HepG2 (cell line): ENCODE results near the gene PLEKHA6. TPM values are rescaled to one million over a fixed set of nuclear protein-coding genes. Genes with fewer than 3 reads are reported as not detected.

Source experiments
- ATAC-seq: fragments of 200-7000 bp; cut with Tn5 transposase; 3 replicates; pipeline ENCODE4 v1.9.1; 2020; ENCODE audit warnings: mild to moderate bottlenecking, moderate library complexity
- BruUV-seq: library from RNA; stranded (reverse); fragments of 400-500 nt; replicated peaks from 2 replicates; lab custom pipeline; 2021; lab: Mats Ljungman, UMichigan
- CTCF ChIA-PET: fragments of 300-600 bp; formaldehyde crosslinking; extraction: SDS; loops from one replicate; lab custom pipeline; 2021; ENCODE audit warnings: low total read pairs, inconsistent platforms, low intra/inter-chr PET ratio; lab: Yijun Ruan, JAX
- POLR2A ChIA-PET: fragments of 350-600 bp; sonication (Branson Sonifier 250); formaldehyde crosslinking; loops from one replicate; lab custom pipeline; 2020; ENCODE audit warnings: antibody characterized with exemption, inconsistent platforms; lab: Yijun Ruan, JAX
- DNase-seq: peaks from one replicate; pipeline ENCODE4 v3.0.0-alpha.2; 2015; ENCODE audit warnings: low spot score
- FAIRE-seq: peaks from 3 replicates; lab custom pipeline; 2011; peaks lifted over from hg19 to GRCh38; lab: Jason Lieb, UNC
- H2AFZ ChIP-seq: one replicate; pipeline ENCODE4 v1.6.1; 2011; ENCODE audit warnings: low read length, inconsistent platforms
- H3K27ac ChIP-seq: fragments of 300-600 bp; 3 replicates; pipeline ENCODE4 v1.8.0; 2011; ENCODE audit warnings: mixed run types, mild to moderate bottlenecking, mixed read lengths, low read length, inconsistent platforms; ENCODE audit not compliant: insufficient read depth; ENCODE audit errors: extremely low read length
- H3K27me3 ChIP-seq, 2 experiments: fragments of 200-600 bp in 1 of 2; 2 replicates in 1 of 2; 3 replicates in 1 of 2; pipeline versions ENCODE4 v1.6.0 to v1.8.0; 2011; ENCODE audit warnings: low read length in 2 of 2, mild to moderate bottlenecking in 2 of 2, moderate library complexity in 2 of 2, inconsistent platforms in 1 of 2; ENCODE audit not compliant: insufficient read depth in 2 of 2, control insufficient read depth in 1 of 2
- H3K36me3 ChIP-seq, 2 experiments: fragments of 200-600 bp in 1 of 2; replicated peaks in 1 of 2; 2 replicates in 1 of 2; 3 replicates in 1 of 2; pipeline versions ENCODE4 v1.5.1 to v1.8.0; 2011; ENCODE audit warnings: low read length in 2 of 2, inconsistent platforms in 1 of 2; ENCODE audit not compliant: insufficient read depth in 2 of 2, control insufficient read depth in 1 of 2
- H3K4me1 ChIP-seq: 2 replicates; pipeline ENCODE4 v1.5.1; 2012; ENCODE audit warnings: low read length, inconsistent platforms; ENCODE audit not compliant: insufficient read depth
- H3K4me2 ChIP-seq: 2 replicates; pipeline ENCODE4 v1.6.0; 2011; ENCODE audit warnings: low read depth, low read length, inconsistent platforms
- H3K4me3 ChIP-seq, 3 experiments: fragments of 200-600 bp in 1 of 3; sonication (generic), shearing (Covaris generic) in 1 of 3; replicated peaks in 1 of 3; 2 replicates each; pipeline ENCODE4 v1.5.1; 2011 to 2016; ENCODE audit warnings: low read length in 3 of 3, inconsistent platforms in 2 of 3, low read depth in 2 of 3, mild to moderate bottlenecking in 2 of 3, control low read depth in 1 of 3, mixed read lengths in 1 of 3; ENCODE audit not compliant: insufficient read depth in 1 of 3
- H3K79me2 ChIP-seq: one replicate; pipeline ENCODE4 v1.6.1; 2011; ENCODE audit warnings: low read length, inconsistent platforms; ENCODE audit not compliant: insufficient read depth
- H3K9ac ChIP-seq: 2 replicates; pipeline ENCODE4 v1.6.0; 2011; ENCODE audit warnings: mild to moderate bottlenecking, low read depth, low read length, inconsistent platforms; ENCODE audit not compliant: insufficient read depth
- H3K9me3 ChIP-seq: 2 replicates; pipeline ENCODE4 v1.5.1; 2012; ENCODE audit warnings: mild to moderate bottlenecking, low read length
- H4K20me1 ChIP-seq: 2 replicates; pipeline ENCODE4 v1.6.0; 2011; ENCODE audit warnings: inconsistent platforms, mild to moderate bottlenecking, low read length, moderate library complexity; ENCODE audit not compliant: insufficient read depth
- JUN ChIP-seq: sonication (generic); formaldehyde crosslinking; IDR thresholded peaks from 2 replicates; pipeline ENCODE4 v1.4.0; 2020; ENCODE audit warnings: mild to moderate bottlenecking, missing genetic modification reagents
- ZMAT5 ChIP-seq: sonication (generic); formaldehyde crosslinking; IDR thresholded peaks from 2 replicates; pipeline ENCODE4 v1.5.0; 2020; ENCODE audit warnings: mild to moderate bottlenecking, low read depth, missing genetic modification reagents, borderline replicate concordance
- ZNF121 ChIP-seq: sonication (generic); formaldehyde crosslinking; IDR thresholded peaks from 2 replicates; pipeline ENCODE4 v1.5.0; 2020; ENCODE audit warnings: mild to moderate bottlenecking, missing genetic modification reagents
- ZNF34 ChIP-seq: sonication (generic); formaldehyde crosslinking; IDR thresholded peaks from 2 replicates; pipeline ENCODE4 v1.4.0; 2020; ENCODE audit warnings: mild to moderate bottlenecking, missing genetic modification reagents, borderline replicate concordance
- ZNF672 ChIP-seq: sonication (generic); formaldehyde crosslinking; IDR thresholded peaks from 2 replicates; pipeline ENCODE4 v1.8.1; 2022; ENCODE audit warnings: missing genetic modification reagents
- ZNF800 ChIP-seq: sonication (generic); formaldehyde crosslinking; IDR thresholded peaks from 2 replicates; pipeline ENCODE4 v1.4.0; 2020; ENCODE audit warnings: missing genetic modification reagents
- WGBS: methylation state at CpG from one replicate; pipeline ENCODE4 v1.1.6; 2017; ENCODE audit warnings: low lambda C conversion rate; 5-methylcytosine and 5-hydroxymethylcytosine counted together
- in situ Hi-C: cut with HindIII; loops from 2 replicates; pipeline ENCODE4 v1.10.0; 2017; ENCODE audit warnings: low pct_unique_long_range_greater_than_20kb; ENCODE audit not compliant: extremely low pct_ligation_motif_present
- intact Hi-C: fragments of 100-400 bp; cut with micrococcal nuclease; formaldehyde crosslinking; loops from one replicate; pipeline ENCODE4 v1.10.0; 2022; ENCODE audit not compliant: unreplicated experiment
- polyA plus RNA-seq, 8 experiments: library from polyadenylated mRNA; depleted of rRNA in 3 of 8; stranded (reverse) in 7 of 8; unstranded in 1 of 8; fragments of >200 nt; fragmentation: Illumina TruSeq in 4 of 8; extraction: Trizol in 4 of 8; gene quantifications; 2 replicates each; pipeline versions ENCODE4 v1.2.1 to v1.2.3, GENCODE V29; 2011 to 2016; ENCODE audit warnings: low read depth in 4 of 8, missing spikeins in 1 of 8, mixed read lengths in 1 of 8; ENCODE audit not compliant: insufficient read depth in 1 of 8
- total RNA-seq, 5 experiments: library from RNA; depleted of rRNA; stranded (reverse); fragments of >200 nt; fragmentation: Illumina TruSeq; extraction: Trizol; gene quantifications; 2 replicates each; pipeline ENCODE4 v1.2.3, GENCODE V29; 2016; ENCODE audit warnings: low read depth in 1 of 5

Gene PLEKHA6
- total and polyA plus RNA-seq, 2 of the 13 experiments (the other 11 are each of a cell fraction or from before 2014, with no cell fraction given), result 5.3 to 11.4 TPM

- peaks cover 39% of the 10 kb centered on the region for H3K4me1 ChIP-seq
- no peak overlapping the region for H3K9ac ChIP-seq
- intact Hi-C loops, result no loop called here
- WGBS, result 98% methylated on average over 6 of the region's 7 CpGs
- DNase-seq (no peak), ATAC-seq (no peak), FAIRE-seq (no peak)
- TF ChIP-seq ZNF121 (no peak), ZNF800 (no peak), JUN (CRISPR knock-in tag) (no peak), ZNF34 (CRISPR knock-in tag) (no peak), ZMAT5 (CRISPR knock-in tag) (no peak), ZNF672 (CRISPR knock-in tag) (no peak)
- H3K79me2 ChIP-seq, result no peaks in the 10 kb centered on the region
- H3K36me3 ChIP-seq, result no peaks in the 10 kb centered on the region
- no peak overlapping the region for H3K27ac ChIP-seq
- H4K20me1 ChIP-seq, result no peaks in the 10 kb centered on the region
- CTCF ChIA-PET, result no interaction called here
- no peaks in the 10 kb centered on the region for H3K9me3 ChIP-seq
- in situ Hi-C loops, result no loop called here
- no peak overlapping the region for H2AFZ ChIP-seq
- no TSS peak for BruUV-seq
- POLR2A ChIA-PET, result interaction anchor here (1.3 kb wide), 1 partner anchor 13 kb away, joined by 3 read pairs; no protein-coding TSS in a partner anchor
- H3K4me3 ChIP-seq, result no peak overlapping the region
- H3K4me2 ChIP-seq, result no peak overlapping the region
- no peaks in the 10 kb centered on the region for H3K27me3 ChIP-seq
Observed at GRCh38 chr1:204301171-204301957, 58.4 kb downstream of the PLEKHA6 start.
